Tibial nerve (tissue), 4 donors: Measurements from ENCODE around the gene MRPL37. TPM values are rescaled to one million over a fixed set of nuclear protein-coding genes. Genes with fewer than 3 reads are reported as not detected.

ENCODE experiments used
- DNase-seq, 2 donors: peaks; one replicate each; pipeline ENCODE4 v3.0.0-alpha.2; 2019; ENCODE audit warnings: low spot score in 2 of 2
- H3K27ac ChIP-seq, 4 donors: fragments of 200-600 bp; sonication (generic) in 3 of 4; one replicate each; pipeline ENCODE4 v1.5.1; 2017 to 2019; ENCODE audit warnings: mild to moderate bottlenecking in 1 of 4
- H3K27me3 ChIP-seq, 2 donors: fragments of 200-600 bp; sonication (generic) in 1 of 2; one replicate each; pipeline versions ENCODE4 v1.5.1 to v1.6.0; 2017 to 2019
- H3K36me3 ChIP-seq, 3 donors: fragments of 200-600 bp; sonication (generic); one replicate each; pipeline ENCODE4 v1.5.1; 2018 to 2019
- H3K4me1 ChIP-seq, 4 donors: fragments of 200-600 bp; sonication (generic) in 3 of 4; one replicate each; pipeline ENCODE4 v1.5.1; 2017 to 2019
- H3K4me3 ChIP-seq, 4 donors: fragments of 200-600 bp; sonication (generic) in 3 of 4; one replicate each; pipeline ENCODE4 v1.5.1; 2017 to 2019; ENCODE audit warnings: mild to moderate bottlenecking in 1 of 4, moderate library complexity in 1 of 4
- H3K9me3 ChIP-seq, 4 donors: fragments of 200-600 bp; sonication (generic) in 3 of 4; one replicate each; pipeline ENCODE4 v1.5.1; 2017 to 2019
- CTCF ChIP-seq, 5 experiments: fragments of 200-600 bp in 3 of 5; fragments of 450-650 bp in 2 of 5; sonication (generic) in 3 of 5; IDR thresholded peaks; one replicate each; pipeline ENCODE4 v1.5.1; 2016 to 2019; ENCODE audit warnings: antibody characterized with exemption in 5 of 5, mild to moderate bottlenecking in 3 of 5, moderate library complexity in 2 of 5
- EP300 ChIP-seq, 2 donors: sonication (generic); formaldehyde crosslinking; IDR thresholded peaks; one replicate each; pipeline ENCODE4 v1.6.1; 2017; ENCODE audit warnings: antibody characterized with exemption in 2 of 2, mild to moderate bottlenecking in 1 of 2
- POLR2A ChIP-seq, 2 donors: fragments of 450-650 bp; IDR thresholded peaks; one replicate each; pipeline ENCODE4 v1.6.1; 2017; ENCODE audit warnings: antibody characterized with exemption in 2 of 2, mild to moderate bottlenecking in 2 of 2, moderate library complexity in 2 of 2
- WGBS, 2 donors: methylation state at CpG; one replicate each; pipeline ENCODE4 v1.1.5; 2018; 5-methylcytosine and 5-hydroxymethylcytosine counted together
- total RNA-seq, 4 donors: library from RNA; depleted of rRNA; stranded (reverse); fragments of >200 nt; gene quantifications; one replicate each; pipeline ENCODE4 v1.1.0, GENCODE V29; 2016

The MRPL37 gene
- total RNA-seq, 4 donors from 2014 or later: 39.5 to 60.6 (median 44.3) TPM

- peaks cover 0 to 59% (median 4%) of the 10 kb centered on the region in 4 donors for H3K4me1 ChIP-seq
- DNase-seq: no peak
- H3K9me3 ChIP-seq: no peaks in the 10 kb centered on the region
- WGBS, 2 donors: 67 to 72% methylated on average over 7 to 10 of the region's 10 CpGs
- no peaks in the 10 kb centered on the region for H3K36me3 ChIP-seq
- no peaks in the 10 kb centered on the region for H3K27me3 ChIP-seq
- no peak overlapping the region for H3K4me3 ChIP-seq
- no peak for TF ChIP-seq CTCF (IDR thresholded peaks at IDR 0.05)
- no peak for TF ChIP-seq POLR2A (IDR thresholded peaks at IDR 0.05)
- TF ChIP-seq EP300 (IDR thresholded peaks at IDR 0.05): no peak
- H3K27ac ChIP-seq: no peak overlapping the region
These were observed 60.8 kb downstream of the MRPL37 start for GRCh38 chr1:54260810-54261209.

GRCh38 chr1:54262244-54262643 is 62.3 kb downstream of the MRPL37 start:
- H3K27ac ChIP-seq: no peak overlapping the region
- H3K9me3 ChIP-seq: no peaks in the 10 kb centered on the region
- H3K4me1 ChIP-seq: peaks cover 0 to 69% (median 4%) of the 10 kb centered on the region in 4 donors
- no peak for DNase-seq
- H3K36me3 ChIP-seq: no peaks in the 10 kb centered on the region
- no peak overlapping the region for H3K4me3 ChIP-seq
- WGBS, 2 donors: 86 to 93% methylated on average over 7 of the region's 7 CpGs
- H3K27me3 ChIP-seq: no peaks in the 10 kb centered on the region
- no peak for TF ChIP-seq POLR2A (IDR thresholded peaks at IDR 0.05)

GRCh38 chr1:54263601-54264226 is 63.7 kb downstream of the MRPL37 start:
- 76 to 77% methylated on average over 6 of the region's 6 CpGs for WGBS, 2 donors
- Histone ChIP-seq H3K4me3 (no peak overlapping the region), H3K27me3 (no peaks in the 10 kb centered on the region)

GRCh38 chr1:54265126-54265525 is 65.2 kb downstream of the MRPL37 start:
- Histone ChIP-seq H3K4me1 (peaks cover 0 to 77% (median 7%) of the 10 kb centered on the region in 4 donors), H3K27me3 (no peaks in the 10 kb centered on the region), H3K27ac (peak overlapping the region in 2 of 4 donors; percentile 3 to 39), H3K36me3 (no peaks in the 10 kb centered on the region), H3K9me3 (no peaks in the 10 kb centered on the region), H3K4me3 (no peak overlapping the region)
- WGBS, 2 donors: 66 to 76% methylated on average over 8 of the region's 8 CpGs
- DNase-seq: no peak
- no peak for TF ChIP-seq CTCF (IDR thresholded peaks at IDR 0.05)
- TF ChIP-seq POLR2A (IDR thresholded peaks at IDR 0.05): no peak
- TF ChIP-seq EP300 (IDR thresholded peaks at IDR 0.05): no peak

More at GRCh38 chr1:54263601-54264226, 63.7 kb downstream of the MRPL37 start:
- DNase-seq: no peak
- Histone ChIP-seq H3K36me3 (no peaks in the 10 kb centered on the region), H3K4me1 (peaks cover 0 to 74% (median 9%) of the 10 kb centered on the region in 4 donors), H3K27ac (peak overlapping the region in 2 of 4 donors; percentile 26 to 31), H3K9me3 (no peaks in the 10 kb centered on the region)
- TF ChIP-seq EP300 (IDR thresholded peaks at IDR 0.05): no peak
- TF ChIP-seq POLR2A (IDR thresholded peaks at IDR 0.05): no peak
- no peak for TF ChIP-seq CTCF (IDR thresholded peaks at IDR 0.05)

- no peak for DNase-seq
- TF ChIP-seq CTCF (IDR thresholded peaks at IDR 0.05) (no peak), POLR2A (IDR thresholded peaks at IDR 0.05) (no peak), EP300 (IDR thresholded peaks at IDR 0.05) (no peak)
- 71 to 86% methylated on average over 6 of the region's 6 CpGs for WGBS, 2 donors
- Histone ChIP-seq H3K27me3 (no peaks in the 10 kb centered on the region), H3K27ac (no peak overlapping the region), H3K4me1 (peaks cover 0 to 77% (median 7%) of the 10 kb centered on the region in 4 donors), H3K4me3 (no peak overlapping the region), H3K36me3 (no peaks in the 10 kb centered on the region), H3K9me3 (no peaks in the 10 kb centered on the region)
These were observed 65.7 kb downstream of the MRPL37 start for GRCh38 chr1:54265659-54266058.
